Osteoblast (primary cell): ENCODE results near the gene PASK. TPM values are rescaled to one million over a fixed set of nuclear protein-coding genes. Genes with fewer than 3 reads are reported as not detected.
"Not testable (repeated sequence)": the region's sequence is repeated elsewhere in the genome, so short reads cannot be mapped to it uniquely, and the experiment has no call there.

Experiments used
- DNase-seq: peaks from one replicate; pipeline ENCODE4 v3.0.0; 2011; ENCODE audit warnings: low spot score, mixed read lengths; ENCODE audit not compliant: insufficient read length; ENCODE audit errors: missing footprints
- H2AFZ ChIP-seq: 2 replicates; pipeline ENCODE4 v1.6.0; 2011; ENCODE audit warnings: mild to moderate bottlenecking, low read length
- H3K27ac ChIP-seq: 2 replicates; pipeline ENCODE4 v1.5.1; 2011; ENCODE audit warnings: mild to moderate bottlenecking, low read depth, low read length, moderate library complexity
- H3K27me3 ChIP-seq: 2 replicates; pipeline ENCODE4 v1.6.0; 2012; ENCODE audit warnings: mild to moderate bottlenecking, control low read depth, inconsistent platforms, low read length, moderate library complexity; ENCODE audit not compliant: insufficient read depth
- H3K36me3 ChIP-seq: 2 replicates; pipeline ENCODE4 v1.5.1; 2011; ENCODE audit warnings: mild to moderate bottlenecking, low read length, control low read depth, moderate library complexity; ENCODE audit not compliant: insufficient read depth
- H3K4me1 ChIP-seq: 2 replicates; pipeline ENCODE4 v1.5.1; 2011; ENCODE audit warnings: mild to moderate bottlenecking, low read length, control low read depth, moderate library complexity; ENCODE audit not compliant: insufficient read depth
- H3K4me2 ChIP-seq: 2 replicates; pipeline ENCODE4 v1.6.0; 2011; ENCODE audit warnings: mild to moderate bottlenecking, low read length; ENCODE audit not compliant: insufficient read depth
- H3K4me3 ChIP-seq: fragments of 200-600 bp; sonication (generic); 3 replicates; pipeline ENCODE4 v1.5.1; 2012; ENCODE audit warnings: mild to moderate bottlenecking, low read length, inconsistent platforms; ENCODE audit not compliant: insufficient read depth
- H3K79me2 ChIP-seq: 2 replicates; pipeline ENCODE4 v1.6.0; 2012; ENCODE audit warnings: mild to moderate bottlenecking, low read length, control low read depth, inconsistent platforms; ENCODE audit not compliant: insufficient read depth
- H3K9me3 ChIP-seq: 2 replicates; pipeline ENCODE4 v1.5.1; 2011; ENCODE audit warnings: low read depth, low read length, control low read depth
- H4K20me1 ChIP-seq: 2 replicates; pipeline ENCODE4 v1.6.0; 2012; ENCODE audit warnings: mild to moderate bottlenecking, low read length, control low read depth; ENCODE audit not compliant: insufficient read depth
- total RNA-seq: library from RNA; depleted of rRNA; stranded (reverse); fragments of >200 nt; gene quantifications from 2 replicates; pipeline ENCODE4 v1.2.3, GENCODE V29; 2012
- TF ChIP-seq, protein P1 (sequence below): IDR thresholded peaks from 2 replicates; pipeline ENCODE4 v1.5.1; 2011; ENCODE audit warnings: mild to moderate bottlenecking, low read depth, low read length, moderate library complexity; ENCODE audit errors: extremely low read depth

PASK gene
- total RNA-seq = 5.0 and 5.8 TPM in 2 replicates

DNA sequence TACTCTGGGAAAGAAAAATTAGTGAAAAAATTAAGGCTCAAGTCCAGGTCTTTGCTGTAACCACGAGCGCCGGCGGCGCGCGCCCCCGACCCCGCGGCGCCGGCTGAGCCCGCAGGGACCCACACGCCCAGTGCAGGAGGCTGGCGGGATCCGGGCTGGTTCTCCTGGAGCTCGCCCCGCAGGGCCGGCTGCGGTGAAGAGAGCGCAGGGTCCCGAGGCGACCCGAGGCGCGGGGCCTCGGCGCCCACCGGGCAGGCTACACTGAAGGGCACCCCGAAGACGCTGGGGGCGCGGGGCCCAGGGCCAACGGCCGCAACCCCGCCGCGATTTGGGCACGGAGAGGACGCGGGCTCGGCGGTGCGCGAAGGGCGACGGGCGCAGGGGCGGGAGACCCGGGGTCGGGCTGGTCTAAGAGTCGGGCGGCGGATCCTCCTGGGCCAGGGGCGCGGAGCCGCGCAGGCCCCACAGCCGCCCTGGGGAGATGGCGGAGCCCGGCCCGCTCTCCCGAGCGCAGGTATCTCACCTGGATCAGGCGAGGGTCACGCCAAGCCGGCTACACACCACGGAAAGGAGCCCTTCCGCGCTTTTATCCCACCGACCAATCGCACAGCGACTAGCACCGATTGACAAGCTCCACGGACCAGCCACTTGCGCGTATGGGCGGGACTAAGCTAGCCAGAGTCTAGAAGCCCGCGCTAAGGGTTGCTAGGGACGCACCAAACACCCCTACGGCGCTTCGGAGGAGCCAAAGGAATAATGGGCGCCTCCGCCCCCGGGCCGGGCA, at the start of gene PASK:
Gene PASK, minus strand, starts transcription at position 582 of the 784 bp plus-strand sequence. CDS start 6,440 bp downstream, outside the sequence.
- H3K27ac ChIP-seq = peak within 1 kb of the TSS; percentile 54
- peaks cover 1% of the 10 kb centered on the region for H3K36me3 ChIP-seq
- H3K9me3 ChIP-seq = no peaks in the 10 kb centered on the region
- H3K4me2 ChIP-seq = peak within 1 kb of the TSS; percentile 100
- peaks cover 55% of the 10 kb centered on the region for H3K79me2 ChIP-seq
- H3K4me1 ChIP-seq = peaks cover 22% of the 10 kb centered on the region
- TF ChIP-seq, protein P1, sequence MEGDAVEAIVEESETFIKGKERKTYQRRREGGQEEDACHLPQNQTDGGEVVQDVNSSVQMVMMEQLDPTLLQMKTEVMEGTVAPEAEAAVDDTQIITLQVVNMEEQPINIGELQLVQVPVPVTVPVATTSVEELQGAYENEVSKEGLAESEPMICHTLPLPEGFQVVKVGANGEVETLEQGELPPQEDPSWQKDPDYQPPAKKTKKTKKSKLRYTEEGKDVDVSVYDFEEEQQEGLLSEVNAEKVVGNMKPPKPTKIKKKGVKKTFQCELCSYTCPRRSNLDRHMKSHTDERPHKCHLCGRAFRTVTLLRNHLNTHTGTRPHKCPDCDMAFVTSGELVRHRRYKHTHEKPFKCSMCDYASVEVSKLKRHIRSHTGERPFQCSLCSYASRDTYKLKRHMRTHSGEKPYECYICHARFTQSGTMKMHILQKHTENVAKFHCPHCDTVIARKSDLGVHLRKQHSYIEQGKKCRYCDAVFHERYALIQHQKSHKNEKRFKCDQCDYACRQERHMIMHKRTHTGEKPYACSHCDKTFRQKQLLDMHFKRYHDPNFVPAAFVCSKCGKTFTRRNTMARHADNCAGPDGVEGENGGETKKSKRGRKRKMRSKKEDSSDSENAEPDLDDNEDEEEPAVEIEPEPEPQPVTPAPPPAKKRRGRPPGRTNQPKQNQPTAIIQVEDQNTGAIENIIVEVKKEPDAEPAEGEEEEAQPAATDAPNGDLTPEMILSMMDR = no peak
- peak; percentile 99 for DNase-seq
- peak within 1 kb of the TSS; percentile 99 for H2AFZ ChIP-seq
- H4K20me1 ChIP-seq = peaks cover 13% of the 10 kb centered on the region
- H3K27me3 ChIP-seq = no peaks in the 10 kb centered on the region
- peak within 1 kb of the TSS; percentile 91 for H3K4me3 ChIP-seq

- no peak overlapping the region for H2AFZ ChIP-seq
- TF ChIP-seq, protein P1 = no peak
These were observed 49.4 kb upstream of the PASK start for GRCh38 chr2:241198381-241199279.

GRCh38 chr2:241197947-241198346, 48.7 kb upstream of the PASK start:
- Histone ChIP-seq H3K27ac (no peak overlapping the region), H3K27me3 (peaks cover 3% of the 10 kb centered on the region), H4K20me1 (no peaks in the 10 kb centered on the region), H3K4me1 (no peaks in the 10 kb centered on the region), H3K4me3 (no peak overlapping the region), H3K9me3 (no peaks in the 10 kb centered on the region), H3K79me2 (no peaks in the 10 kb centered on the region), H3K36me3 (no peaks in the 10 kb centered on the region), H3K4me2 (no peak overlapping the region), H2AFZ (no peak overlapping the region)
- DNase-seq = peak; percentile 80
- TF ChIP-seq, protein P1 = no peak

More at GRCh38 chr2:241198381-241199279, 49.4 kb upstream of the PASK start:
- H3K4me2 ChIP-seq = no peak overlapping the region
- no peaks in the 10 kb centered on the region for H3K36me3 ChIP-seq
- no peaks in the 10 kb centered on the region for H3K79me2 ChIP-seq
- H3K4me1 ChIP-seq = no peaks in the 10 kb centered on the region
- peaks cover 3% of the 10 kb centered on the region for H3K27me3 ChIP-seq
- no peaks in the 10 kb centered on the region for H4K20me1 ChIP-seq
- no peak overlapping the region for H3K27ac ChIP-seq
- peak; percentile 84 for DNase-seq
- H3K9me3 ChIP-seq = no peaks in the 10 kb centered on the region
- H3K4me3 ChIP-seq = no peak overlapping the region

DNA sequence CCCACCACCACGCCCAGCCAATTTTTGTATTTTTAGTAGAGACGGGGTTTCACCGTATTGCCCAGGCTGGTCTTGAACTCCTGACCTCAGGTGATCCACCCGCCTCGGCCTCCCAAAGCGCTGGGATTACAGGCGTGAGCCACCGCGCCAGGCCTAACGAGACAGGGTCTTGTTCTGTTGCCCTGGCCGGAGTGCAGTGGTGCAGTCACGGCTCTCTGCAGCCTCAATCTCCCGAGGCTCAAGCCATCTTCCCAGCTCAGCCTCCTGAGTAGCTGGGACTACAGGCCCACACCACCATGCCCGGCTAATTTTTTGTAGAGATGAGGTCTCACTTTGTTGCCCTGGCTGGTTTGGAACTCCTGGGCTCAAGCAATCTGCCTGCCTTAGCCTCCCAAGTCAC, 48.0 kb upstream of the PASK start:
- H3K4me3 ChIP-seq, H4K20me1 ChIP-seq, H3K27me3 ChIP-seq, H3K9me3 ChIP-seq, H3K36me3 ChIP-seq, H3K79me2 ChIP-seq, H2AFZ ChIP-seq, DNase-seq, H3K4me2 ChIP-seq, H3K27ac ChIP-seq, H3K4me1 ChIP-seq: not testable (repeated sequence)
